HG02884 (cell line): ENCODE results near the gene AADACL4.

ENCODE experiments used
- ATAC-seq: cut with Tn5 transposase; IDR thresholded peaks from one replicate; pipeline ENCODE4 v1.9.1; 2021; ENCODE audit warnings: mild to moderate bottlenecking, moderate library complexity; ENCODE audit not compliant: unreplicated experiment

AADACL4 gene

GRCh38 chr1:12643785-12644184 is at the start of gene AADACL4:
Gene AADACL4 (plus strand): TSS chr1:12644085. CDS start chr1:12644547, 462 bp downstream.
- no peak for ATAC-seq

- no peak for ATAC-seq
These were observed 49.4 kb upstream of the AADACL4 start for GRCh38 chr1:12594490-12594889.

GRCh38 chr1:12594966-12595756 is 48.7 kb upstream of the AADACL4 start:
- no peak for ATAC-seq

GRCh38 chr1:12595757-12596006 is 48.2 kb upstream of the AADACL4 start:
- ATAC-seq, result no peak

GRCh38 chr1:12596007-12596821 is 47.7 kb upstream of the AADACL4 start:
- ATAC-seq, result no peak

GRCh38 chr1:12597792-12598191 is 46.1 kb upstream of the AADACL4 start:
- no peak for ATAC-seq

GRCh38 chr1:12598974-12599373 is 44.9 kb upstream of the AADACL4 start:
- no peak for ATAC-seq

- no peak for ATAC-seq
These were observed 44.2 kb upstream of the AADACL4 start for GRCh38 chr1:12599657-12600056.

DNA sequence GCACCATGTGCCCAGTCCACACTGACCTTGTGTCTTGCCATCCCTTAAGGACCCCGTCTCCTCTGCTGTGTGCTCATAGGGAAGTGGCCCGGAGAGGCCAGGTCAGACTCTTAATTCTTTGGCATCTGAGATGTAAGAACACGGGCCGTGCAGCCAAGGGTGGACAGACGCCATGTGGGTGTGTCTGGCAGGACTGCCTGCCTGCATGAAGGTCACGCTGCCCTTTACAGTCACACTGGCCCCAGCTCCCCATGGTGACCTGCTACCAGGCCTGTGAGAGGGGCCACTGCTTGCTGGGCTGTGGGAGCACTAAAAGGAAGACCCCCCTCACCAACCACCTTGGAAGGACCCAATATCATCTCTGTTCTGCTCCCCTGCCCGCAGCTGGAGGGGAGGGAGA is 43.5 kb upstream of the AADACL4 start:
- no peak for ATAC-seq

DNA sequence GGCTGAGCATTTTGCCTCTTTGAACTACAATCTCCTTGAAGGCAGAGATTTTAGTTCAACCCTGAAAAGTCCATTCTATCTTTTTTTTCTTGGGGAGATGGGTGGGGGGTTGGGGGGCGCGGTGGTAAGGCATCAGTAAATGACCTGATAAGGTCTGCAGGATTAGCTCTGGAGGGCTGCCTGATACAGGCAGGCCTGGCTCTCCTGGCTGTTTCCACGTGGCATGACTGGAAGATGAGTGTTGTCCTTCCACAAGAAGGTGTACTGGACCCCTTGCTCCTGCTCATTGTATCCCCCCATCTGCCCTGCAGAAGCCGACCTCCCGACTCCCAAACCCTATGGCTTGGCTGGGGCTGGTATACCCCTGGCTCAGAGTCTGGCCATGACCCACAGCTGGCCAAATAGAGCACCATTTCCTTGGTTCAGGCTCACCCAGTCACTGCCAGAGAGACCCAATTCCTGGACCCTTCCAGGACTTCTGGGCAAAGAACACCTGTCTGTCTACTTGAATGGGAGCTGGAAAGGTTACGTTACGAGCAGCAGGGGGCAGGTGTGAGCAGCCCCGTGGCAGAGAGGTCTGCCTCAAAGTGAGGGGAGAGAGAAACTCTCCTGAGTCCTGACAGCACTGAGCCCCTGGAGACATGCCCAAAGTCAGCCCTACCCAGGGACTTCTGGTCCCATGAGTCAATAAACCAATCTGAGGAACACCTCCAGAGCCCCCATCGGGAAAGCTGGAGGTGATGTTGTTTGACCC is 42.8 kb upstream of the AADACL4 start:
- no peak for ATAC-seq

DNA sequence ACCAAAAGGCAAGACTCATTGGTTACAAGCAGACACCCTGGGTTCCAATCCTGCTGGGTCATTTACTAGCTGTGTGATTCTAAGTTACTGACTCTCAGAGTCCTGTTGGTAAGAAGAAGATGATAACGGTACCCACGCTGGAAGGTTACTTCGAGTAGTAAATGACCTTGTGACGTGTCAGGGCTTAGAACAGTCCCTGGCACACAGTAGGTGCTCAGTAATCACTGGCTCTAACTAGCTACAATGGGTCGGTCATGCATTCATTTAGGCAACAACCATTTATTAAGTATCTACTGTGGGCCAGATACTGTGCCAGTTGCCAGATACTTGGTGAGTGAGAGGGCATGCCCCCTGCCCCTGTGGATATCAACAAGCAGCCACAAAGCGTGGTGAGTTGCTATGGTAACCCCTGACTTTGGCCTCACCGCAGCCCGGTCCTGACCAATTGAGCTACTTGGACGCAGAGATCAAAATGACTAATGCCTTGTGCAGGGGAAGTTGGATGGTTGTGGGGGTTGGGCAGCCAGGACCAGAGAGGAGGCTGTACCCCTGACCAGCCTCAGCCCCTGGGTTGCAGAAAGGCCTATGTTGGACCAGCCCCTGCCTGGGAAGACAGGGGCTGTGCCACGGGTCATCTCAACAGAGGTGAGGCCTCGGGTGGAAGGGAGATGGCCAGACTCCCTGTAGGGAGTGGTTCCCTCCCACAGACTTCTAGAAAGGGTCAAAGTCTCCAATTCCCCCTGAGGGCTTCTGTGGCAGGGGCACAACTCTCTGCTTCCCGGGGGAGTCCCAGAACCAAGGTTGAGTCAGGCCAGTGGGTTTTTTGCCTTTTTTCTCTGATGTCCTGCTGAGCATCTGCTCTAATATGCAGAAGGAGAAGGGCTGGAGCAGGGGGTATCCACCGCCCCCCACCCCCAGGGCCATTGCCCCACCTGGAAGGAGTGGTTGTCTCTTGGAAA is 41.9 kb upstream of the AADACL4 start:
- ATAC-seq, result no peak

DNA sequence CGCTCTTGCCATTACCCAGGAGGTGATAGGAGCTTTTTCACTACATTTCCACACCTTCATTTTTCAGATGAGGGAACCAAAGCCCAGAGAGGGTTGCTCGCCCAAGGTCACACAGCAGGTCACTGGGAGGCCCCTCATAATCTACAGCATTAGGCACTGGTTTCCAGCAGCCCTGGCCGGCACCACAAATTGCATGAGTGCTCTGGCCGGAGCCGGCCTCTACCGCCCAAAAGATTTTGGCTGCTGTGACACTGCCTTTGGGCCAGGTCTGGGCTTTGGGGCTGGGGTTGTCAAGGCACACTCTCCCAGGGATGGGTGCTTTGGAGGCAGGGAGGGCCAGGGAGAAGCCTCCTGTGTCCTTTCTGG is 41.2 kb upstream of the AADACL4 start:
- ATAC-seq, result no peak

- ATAC-seq, result no peak
These were observed 40.7 kb upstream of the AADACL4 start for GRCh38 chr1:12603224-12603623.

- no peak for ATAC-seq
These were observed 39.6 kb upstream of the AADACL4 start for GRCh38 chr1:12604114-12604874.

- no peak for ATAC-seq
These were observed 38.9 kb upstream of the AADACL4 start for GRCh38 chr1:12604986-12605385.

DNA sequence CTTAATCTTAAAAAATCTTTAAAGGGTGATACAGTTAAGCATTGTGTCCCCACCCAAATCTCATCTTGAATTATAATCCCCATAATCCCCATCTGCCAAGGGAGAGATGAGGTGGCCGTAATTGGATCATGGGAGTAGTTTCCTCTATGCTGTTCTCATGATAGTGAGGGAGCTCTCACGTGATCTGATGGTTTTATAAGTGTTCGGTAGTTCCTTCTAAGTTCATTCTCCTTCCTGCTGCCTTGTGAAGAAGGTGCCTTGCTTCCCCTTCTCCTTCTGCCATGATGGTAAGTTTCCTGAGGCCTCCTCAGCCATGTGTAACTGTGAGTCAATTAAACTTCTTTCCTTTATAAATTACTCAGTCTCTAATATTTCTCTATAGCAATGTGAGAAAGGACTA is 36.6 kb upstream of the AADACL4 start:
- no peak for ATAC-seq

DNA sequence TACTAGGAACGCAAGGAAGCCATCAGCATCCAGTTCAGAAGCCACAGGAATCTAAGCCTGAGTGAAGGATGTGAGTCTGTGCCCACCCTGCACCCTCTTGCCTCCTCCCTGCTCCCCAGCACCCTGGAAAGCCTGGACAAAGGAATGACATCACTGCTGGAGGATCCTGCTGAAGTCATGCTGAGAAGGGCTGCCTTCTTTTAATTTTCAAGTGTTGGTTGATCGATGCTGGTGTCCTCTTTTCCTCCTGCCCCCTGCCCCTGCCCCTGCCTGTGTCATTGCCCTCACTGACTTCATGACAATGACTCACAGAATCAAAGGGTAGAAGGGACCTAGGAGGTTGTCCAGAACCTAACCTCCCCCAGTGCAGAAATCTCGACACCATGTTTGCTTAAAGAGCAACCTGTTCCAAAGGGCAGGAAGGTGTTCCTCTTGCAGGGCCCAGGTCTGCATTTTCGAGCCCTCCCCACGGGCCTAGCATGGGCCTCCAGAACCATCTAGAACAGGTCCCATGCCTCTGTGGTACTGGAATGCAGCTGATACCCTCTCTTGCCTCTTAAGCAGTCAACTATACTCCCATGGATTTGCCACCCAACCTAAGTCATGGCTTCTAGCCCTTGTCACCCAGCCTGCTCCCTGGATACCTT is 35.5 kb upstream of the AADACL4 start:
- no peak for ATAC-seq

GRCh38 chr1:12609469-12610003 is 34.3 kb upstream of the AADACL4 start:
- no peak for ATAC-seq

GRCh38 chr1:12610305-12610935 is 33.5 kb upstream of the AADACL4 start:
- ATAC-seq, result no peak
